Stimulated activated naive CD8-positive, alpha-beta T cell treated with anti-CD3 and anti-CD28 coated beads, Interleukin-15, Interleukin-2, amounts not matched to agents 100 U/mL and 50 U/mL, for 24 hours (primary cell): ENCODE results near the gene UBE2J2.
"Not testable (repeated sequence)": the region's sequence is repeated elsewhere in the genome, so short reads cannot be mapped to it uniquely, and the experiment has no call there.

Source experiments
- ATAC-seq: fragments of 150-1000 bp; cut with Tn5 transposase; one replicate; pipeline ENCODE4 v1.10.0; 2021
- DNase-seq: peaks from one replicate; pipeline ENCODE4 v3.0.0; 2021

Gene UBE2J2

DNA sequence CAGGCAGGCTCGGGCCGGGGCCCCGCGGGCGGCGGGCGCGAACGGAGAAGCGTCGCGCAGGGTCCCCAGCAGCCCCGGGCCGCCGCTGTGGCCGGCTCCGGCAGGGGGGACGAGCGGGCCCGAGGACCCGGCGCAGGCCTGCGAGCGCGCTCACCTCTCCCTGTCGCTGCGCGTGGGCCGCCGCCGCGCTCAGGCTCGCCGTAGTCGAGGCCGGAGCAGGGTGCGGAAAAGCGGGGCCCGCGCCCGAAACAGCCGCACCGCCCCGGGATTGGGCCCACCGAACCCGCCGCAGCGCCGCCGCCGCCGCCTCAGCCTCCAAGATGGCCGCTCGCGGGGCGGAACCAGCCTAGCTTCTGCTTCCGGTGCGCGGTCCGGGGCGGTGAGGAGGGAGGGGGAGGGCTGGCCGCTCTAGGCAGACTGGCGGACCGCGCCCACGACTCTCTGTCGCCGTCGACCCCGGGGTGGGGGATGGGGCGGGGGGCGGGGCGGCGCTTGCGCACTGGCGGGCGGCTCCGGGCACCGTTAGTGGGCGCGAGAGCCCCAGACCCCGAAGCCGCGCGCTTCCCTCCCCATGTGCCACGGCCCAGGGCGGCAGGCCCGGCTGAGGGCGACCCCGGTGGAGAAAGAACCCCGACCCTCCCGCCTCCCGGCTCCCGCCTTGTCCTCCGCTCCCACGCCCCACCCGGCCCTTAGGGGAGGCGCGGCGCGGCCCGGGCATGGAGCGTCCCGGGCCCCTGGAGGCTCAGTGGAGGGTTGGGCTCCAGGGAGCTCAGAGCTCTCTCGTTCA, at the start of gene UBE2J2:
Gene UBE2J2, minus strand, starts transcription at position 343 of the 787 bp plus-strand sequence. CDS start 5,862 bp downstream, outside the sequence.
- ATAC-seq (peak; percentile 93), DNase-seq (peak; percentile 95)

DNA sequence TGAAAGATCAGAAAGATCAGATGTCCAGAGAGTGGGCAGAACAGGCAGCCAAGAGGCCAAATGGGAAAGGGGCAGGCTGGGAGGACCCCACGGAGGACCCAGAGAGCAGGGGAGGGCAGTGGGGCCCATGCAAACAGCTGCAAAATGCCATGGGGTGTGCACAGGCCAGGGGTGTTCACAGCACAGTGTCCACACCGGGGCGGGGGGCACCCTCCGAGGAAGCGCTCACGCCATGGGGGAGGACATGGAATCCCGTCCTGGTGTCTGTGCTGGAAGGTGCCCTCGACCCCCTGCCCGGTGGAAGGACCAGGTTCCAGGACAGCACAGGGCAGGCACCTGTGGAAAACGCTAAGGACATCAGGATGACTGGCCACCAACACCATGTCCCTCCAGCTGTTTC, 49.3 kb upstream of the UBE2J2 start:
- no peak for ATAC-seq
- DNase-seq: no peak

GRCh38 chr1:1322418-1322817, 48.8 kb upstream of the UBE2J2 start:
- DNase-seq (no peak), ATAC-seq (no peak)

DNA sequence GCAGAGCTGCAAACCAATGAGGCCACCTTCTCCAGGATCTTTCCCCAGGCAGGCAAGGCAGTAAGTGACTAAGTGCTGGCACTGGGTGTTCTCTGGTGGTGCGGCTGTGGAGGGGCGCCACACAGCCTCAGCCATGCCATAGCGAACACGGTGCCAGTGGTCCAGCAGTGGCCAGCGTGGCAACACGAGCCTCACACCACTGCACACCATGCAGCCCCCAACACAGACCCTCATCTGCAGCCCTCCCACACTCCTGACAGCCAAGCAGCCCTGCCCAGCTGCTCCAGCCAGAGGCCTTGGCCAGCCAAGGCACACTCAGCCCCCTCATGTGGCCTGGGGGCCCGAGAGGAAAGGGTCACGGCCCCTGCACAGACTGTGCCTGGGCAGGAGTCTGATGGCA, 47.8 kb upstream of the UBE2J2 start:
- ATAC-seq (no peak), DNase-seq (no peak)

DNA sequence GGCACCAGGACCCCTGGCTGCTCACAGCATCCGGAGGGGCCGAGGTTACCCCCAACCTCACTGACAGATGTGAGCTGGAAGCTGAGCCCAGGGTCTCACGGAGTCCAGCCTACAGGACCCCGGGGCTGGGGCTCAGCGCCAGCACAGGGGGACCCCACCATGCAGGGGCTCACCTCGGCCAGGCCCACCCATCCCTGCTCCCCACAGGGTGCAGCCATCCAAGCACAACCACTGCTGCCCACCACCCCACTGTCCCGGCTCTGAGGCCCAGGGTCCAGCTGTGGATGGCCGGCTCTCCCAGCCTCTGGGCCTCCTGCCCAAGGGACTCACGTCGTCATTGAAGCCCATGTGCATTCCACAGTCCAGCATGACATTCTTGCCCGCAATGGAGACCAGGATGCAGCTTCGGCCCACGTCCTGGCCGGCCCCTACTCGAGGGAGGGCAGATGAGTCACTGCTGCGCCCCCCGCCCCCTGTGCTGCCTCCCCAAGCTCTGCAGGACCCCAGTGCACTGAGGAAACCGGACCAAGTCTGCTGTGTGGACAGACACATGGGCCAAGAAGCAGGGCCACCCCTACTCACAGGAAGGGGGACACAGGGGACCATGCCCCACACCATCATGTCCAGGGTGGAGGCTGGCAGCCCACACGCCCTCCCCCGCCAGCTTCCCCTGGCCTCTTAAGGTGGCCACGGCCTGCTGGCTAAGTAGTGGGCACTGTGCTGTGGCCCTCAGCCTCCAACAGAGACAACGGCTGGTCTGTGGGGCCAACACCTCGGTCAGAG, 47.2 kb upstream of the UBE2J2 start:
- no peak for DNase-seq
- ATAC-seq: no peak

GRCh38 chr1:1319646-1319941, 45.9 kb upstream of the UBE2J2 start:
- ATAC-seq (no peak), DNase-seq (no peak)

DNA sequence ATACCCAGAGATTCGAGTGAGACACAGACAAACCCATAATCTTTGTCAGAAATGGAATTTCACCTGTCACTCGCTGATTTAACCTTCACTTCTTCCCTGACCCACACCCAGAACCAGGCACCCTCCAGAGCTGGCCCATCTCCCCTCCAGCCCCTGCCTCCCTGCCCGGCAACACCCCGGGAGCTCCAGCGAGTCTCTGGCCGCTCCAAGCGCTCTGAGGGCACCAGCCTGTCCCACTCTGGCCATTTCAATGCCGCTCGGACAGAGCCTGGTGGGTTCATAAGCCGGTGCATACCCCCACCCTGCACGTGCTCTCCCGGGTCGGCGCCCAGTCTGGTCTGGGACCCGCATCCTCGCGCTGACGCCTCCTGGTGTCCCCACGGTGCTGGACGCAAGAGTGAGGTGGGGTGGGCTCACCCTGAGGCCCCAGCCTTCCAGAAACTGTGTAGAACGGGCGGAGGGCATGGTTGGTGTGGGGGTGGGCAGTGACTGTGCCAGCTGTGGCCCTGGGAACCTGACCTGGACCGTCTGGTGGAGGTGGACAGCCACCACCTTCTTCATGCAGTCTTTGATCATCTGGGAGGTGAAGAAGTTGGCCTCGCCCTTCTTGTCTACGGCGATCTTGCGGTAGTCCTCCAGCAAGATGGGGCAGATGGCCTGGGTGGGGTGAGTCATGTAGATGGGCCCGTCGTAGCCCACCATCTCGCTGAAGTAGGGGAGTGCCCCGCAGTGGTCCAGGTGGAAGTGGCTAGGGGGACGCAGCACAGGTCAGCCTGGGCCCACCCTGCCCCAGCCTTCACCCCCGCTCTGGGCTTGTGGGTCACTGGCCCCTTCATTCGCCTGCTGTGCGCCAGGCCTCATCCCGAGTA, 45.4 kb upstream of the UBE2J2 start:
- no peak for ATAC-seq

GRCh38 chr1:1318131-1318652, 44.5 kb upstream of the UBE2J2 start:
- DNase-seq: no peak
- no peak for ATAC-seq

More for the DNA sequence above, 45.4 kb upstream of the UBE2J2 start:
- DNase-seq: no peak

- ATAC-seq (no peak), DNase-seq (no peak)
Observed at GRCh38 chr1:1317420-1317819, 43.8 kb upstream of the UBE2J2 start.

- DNase-seq, ATAC-seq: not testable (repeated sequence)
Observed at GRCh38 chr1:1316199-1316598, 42.5 kb upstream of the UBE2J2 start.

DNA sequence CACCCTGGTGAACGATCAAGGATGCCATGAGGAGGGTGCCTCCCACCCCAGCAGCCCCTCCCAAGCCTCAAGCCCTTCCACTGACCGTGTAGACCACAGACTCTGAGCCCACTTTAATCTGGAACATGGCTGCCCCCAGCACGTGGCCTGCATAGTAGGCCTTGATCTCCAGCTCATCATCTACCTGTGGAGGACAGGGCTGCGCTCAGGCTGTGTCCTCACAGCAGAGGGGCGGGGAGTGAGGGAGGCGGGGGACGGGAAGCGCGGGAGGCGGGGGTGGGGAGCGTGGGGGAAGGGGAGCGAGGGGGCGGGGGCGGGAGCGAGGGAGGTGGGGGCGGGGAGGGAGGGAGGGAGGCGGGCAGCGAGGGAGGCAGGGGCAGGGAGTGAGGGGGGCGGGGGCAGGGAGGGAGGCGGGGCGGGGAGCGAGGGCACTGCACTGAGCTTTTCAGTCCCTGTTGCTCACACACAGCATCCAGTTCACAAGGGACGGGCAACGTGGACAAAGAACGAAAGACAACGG, 41.8 kb upstream of the UBE2J2 start:
- ATAC-seq: no peak
- no peak for DNase-seq

DNA sequence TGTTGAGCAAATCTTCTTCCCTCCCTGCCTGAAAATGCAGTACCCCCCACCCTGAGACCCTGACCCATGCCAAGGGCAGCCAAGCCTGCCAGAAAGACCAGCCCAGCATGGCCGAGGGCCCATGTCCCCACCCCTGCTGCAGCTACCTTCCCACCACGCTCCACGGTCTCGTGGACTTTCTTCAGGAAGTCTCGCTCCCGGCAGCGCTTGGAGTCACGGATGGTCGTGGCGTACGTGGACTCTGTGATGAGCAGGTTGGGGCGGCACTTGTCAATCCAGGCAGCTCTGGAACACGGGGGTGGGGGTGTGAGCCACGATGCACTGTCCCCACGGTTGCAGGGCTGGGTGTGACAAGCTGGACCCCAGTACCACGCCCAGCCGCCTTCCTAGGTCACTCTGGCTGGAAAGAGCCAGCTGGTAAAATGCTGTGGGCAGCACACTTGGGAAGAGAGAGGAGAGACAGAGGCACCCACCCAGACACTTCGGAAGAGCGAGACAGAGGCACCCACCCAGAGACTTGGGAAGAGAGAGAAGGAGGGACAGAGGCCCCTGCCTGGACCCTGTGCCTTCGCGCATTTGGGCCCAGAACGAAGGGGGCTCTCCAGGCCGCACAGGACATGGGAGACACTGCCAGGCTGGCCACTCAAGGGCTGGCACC, 41.2 kb upstream of the UBE2J2 start:
- no peak for DNase-seq
- ATAC-seq: no peak

GRCh38 chr1:1314237-1314586, 40.6 kb upstream of the UBE2J2 start:
- ATAC-seq: no peak
- DNase-seq: no peak

DNA sequence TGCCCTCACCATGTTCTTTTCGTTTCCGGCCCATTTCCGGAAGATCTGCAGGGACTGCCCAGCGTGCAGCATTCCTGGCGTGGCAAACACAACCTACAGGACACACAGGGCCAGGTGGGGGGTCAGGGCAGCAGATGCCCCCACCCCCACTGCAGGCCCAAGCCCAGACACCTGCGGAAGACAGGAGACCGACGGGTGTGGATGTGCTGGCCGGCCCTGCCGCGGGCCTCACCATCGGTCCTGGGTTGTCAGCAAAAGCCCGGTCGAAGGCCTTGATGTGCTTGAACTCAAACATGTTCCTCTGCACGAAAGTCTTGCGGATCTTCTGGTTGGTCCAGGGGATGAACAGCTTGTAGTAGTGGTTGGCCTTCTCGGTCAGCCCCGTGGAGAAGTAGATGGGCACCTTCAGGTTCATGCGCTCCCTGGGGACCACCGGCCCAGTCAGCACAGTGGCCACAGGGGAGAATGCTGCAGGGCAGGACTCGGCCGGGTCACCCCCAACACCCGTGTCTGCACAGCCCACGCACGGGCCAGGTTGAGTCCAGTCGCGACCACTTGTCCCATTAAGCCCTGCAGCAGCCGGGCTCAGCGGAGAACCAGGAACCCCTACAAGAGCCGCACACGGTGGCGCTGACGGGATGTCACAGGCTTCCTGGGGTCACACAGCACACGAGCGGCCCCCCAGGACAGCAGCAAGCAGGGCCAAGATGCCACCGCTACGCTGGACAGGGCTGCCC, 40.0 kb upstream of the UBE2J2 start:
- no peak for DNase-seq
- ATAC-seq: no peak

DNA sequence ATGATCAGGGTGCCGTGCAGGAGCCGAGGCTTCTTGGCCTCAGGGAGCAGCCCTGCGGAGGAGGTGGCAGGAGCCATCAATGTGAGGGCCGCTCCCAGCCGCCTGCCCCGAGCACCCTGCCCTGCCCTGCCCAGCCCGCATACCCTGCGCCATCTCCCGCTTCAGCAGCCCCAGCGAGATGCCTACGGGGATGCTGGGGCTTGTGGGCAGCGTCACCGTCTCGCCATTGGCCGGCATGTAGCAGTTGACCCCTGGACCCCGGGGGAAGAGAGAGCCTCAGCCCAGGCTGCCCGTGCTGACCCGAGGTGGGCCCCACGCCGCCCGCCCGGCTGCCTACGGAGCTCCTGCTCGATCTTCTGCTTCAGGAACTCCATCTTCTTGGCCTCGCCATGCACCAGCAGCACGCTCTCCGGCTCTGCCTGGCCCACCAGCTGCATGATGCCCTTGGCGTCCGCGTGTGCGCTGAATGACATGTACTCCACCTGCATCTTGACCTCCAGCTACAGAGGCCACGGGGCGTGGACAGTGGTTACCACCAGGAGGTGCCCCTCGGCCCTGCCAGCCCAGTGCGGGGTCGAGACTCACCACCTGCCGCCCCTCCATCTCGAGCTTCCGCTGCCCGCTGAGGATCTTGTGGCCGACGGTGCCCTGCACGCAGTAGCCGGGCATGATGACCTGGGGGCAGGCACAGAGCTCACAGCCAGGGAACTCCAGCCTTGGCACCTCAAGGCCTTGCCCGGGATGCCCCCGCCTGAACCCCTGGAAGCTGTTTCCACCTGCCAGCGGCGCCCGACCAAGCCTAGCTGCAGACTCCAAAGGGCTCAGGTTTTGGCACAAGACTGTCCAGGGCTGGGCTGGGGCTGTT, 39.0 kb upstream of the UBE2J2 start:
- DNase-seq (no peak), ATAC-seq (no peak)

GRCh38 chr1:1311107-1312104, 37.8 kb upstream of the UBE2J2 start:
- DNase-seq: no peak
- ATAC-seq: no peak

DNA sequence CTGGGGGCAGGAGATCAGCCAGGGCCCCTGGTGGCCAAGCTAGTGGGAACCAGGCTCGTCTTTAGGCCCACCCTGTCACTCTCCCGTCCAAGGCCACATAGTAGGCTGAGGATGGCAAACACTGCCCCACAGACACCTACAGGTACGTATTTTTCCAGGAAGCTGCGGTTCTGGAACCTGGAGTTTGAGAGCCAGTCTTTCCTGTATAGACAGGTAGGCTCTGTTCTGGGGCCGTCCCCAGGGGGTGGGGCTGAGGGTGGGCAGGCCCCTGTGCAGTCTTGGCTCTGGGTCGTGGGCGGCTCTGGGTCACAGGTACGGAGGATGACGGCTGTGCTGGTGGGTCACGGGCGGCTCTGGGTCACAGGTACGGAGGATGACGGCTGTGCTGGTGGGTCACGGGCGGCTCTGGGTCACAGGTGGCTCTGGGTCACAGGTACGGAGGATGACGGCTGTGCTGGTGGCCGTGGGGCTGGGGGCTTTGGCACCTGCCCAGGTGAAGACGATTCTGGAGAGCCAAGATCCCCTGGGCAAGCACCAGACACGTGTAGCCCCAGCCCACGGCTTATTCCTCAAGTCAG, 36.9 kb upstream of the UBE2J2 start:
- no peak for DNase-seq
- no peak for ATAC-seq

DNA sequence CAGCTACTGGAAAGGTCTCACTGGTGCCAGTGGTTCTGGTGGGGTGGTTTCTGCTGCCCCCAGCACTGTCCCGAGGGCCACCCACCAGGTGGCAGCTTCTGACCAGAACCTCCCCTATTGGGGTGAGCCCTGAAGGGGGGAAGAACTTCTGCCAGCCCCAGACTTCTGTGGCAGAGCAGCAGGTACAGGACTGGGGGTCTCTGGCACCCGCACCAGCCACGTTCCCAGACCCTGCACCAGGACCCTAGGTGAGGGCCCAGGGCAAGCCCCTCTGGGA, 36.4 kb upstream of the UBE2J2 start:
- DNase-seq: no peak
- no peak for ATAC-seq
